ENCODE measurements around the gene LRRC8D.

Gene LRRC8D

GRCh38 chr1:89872567-89872966 lies 51.7 kb downstream of the LRRC8D start:
- DNase-seq: no peak

GRCh38 chr1:89873288-89873687 lies 52.5 kb downstream of the LRRC8D start:
- no peak for DNase-seq

- no peak for DNase-seq
Measured at GRCh38 chr1:89873770-89874169, 52.9 kb downstream of the LRRC8D start.

- no peak for DNase-seq
Measured at GRCh38 chr1:89876463-89876862, 55.6 kb downstream of the LRRC8D start.

- DNase-seq: no peak
Measured at GRCh38 chr1:89877756-89878155, 56.9 kb downstream of the LRRC8D start.

GRCh38 chr1:89878256-89878655 lies 57.4 kb downstream of the LRRC8D start:
- DNase-seq: no peak

GRCh38 chr1:89880679-89881078 lies 59.8 kb downstream of the LRRC8D start:
- no peak for DNase-seq

DNA sequence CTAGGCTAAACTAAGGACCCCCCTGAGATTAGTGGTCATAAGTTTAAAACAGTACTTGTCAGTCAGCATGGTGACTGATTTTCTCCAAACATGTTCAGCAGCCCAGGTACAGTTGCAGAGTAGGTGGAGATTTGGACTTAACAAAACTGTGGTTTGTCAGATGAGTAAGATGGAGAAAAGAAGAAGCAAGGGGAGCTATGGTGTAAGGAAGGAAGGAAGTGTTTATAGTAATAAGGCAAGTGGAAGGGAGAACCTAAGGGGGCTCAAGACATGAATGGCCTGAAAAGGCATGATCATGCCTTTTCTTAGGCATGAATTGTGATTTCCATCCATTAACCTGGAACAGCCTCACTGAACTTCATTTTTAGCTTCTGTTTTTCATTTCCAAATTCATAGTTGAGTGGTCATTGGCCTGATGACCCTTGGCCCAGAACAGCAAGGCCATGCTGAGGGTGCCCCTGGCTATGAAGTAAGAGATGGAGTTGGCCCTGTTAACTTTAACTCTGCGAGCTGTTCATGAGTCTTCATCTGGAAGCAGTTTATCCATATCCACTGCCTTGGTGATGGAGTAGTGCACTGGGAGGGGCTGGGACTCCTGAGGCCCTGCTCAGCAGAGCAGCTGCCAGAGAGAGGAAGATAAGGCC lies 60.7 kb downstream of the LRRC8D start:
- DNase-seq: no peak

DNA sequence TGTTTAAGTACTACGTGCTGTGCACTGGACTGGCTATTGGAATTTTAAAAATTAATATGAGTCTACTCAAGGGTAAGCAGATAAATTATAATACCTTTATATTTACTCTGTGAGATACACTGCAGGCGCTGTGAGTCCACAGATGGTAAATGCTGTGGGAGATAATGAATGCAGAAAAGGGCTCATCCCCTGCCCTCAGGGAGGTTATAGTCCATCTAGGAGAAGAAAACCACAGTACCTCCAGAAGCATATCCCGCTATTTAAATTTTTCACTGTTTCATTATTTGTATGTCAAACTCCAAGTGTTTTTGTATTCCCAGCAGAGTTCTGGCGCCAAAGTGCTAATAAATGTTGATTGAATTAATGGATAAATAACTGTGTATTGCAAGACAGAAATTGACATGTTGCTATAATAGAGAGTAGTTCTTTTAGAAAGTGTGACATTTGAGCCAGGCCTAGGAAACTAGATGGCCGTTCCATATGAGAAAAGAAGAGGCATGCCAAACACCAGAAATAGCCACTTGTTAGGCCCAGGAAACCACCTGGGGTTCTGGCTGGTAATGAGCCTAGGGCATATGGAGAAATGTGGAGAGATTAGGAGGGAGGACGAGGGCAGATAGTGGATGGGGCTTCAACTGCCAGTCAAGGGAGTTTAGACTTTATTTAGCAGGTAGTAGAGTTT lies 61.7 kb downstream of the LRRC8D start:
- no peak for DNase-seq

DNA sequence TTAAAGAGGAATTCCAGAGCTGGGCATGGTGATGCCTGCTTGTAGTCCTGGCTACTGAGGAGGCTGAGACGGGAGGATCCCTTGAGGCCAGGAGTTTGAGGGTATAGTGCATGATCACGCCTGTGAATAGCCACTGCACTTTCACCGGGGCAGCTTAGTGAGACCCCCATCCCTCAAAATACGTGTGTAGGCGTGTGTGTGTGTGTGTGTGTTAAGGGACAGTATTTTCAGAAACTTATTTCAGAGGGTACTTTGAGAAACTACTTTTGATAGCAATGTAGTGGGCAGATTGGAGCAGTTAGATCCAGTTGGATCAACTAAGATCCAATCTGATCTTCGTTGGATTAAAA lies 62.2 kb downstream of the LRRC8D start:
- no peak for DNase-seq

- DNase-seq: no peak
Measured at GRCh38 chr1:89884718-89885596, 64.1 kb downstream of the LRRC8D start.

- DNase-seq: no peak
Measured at GRCh38 chr1:89887270-89887669, 66.4 kb downstream of the LRRC8D start.

DNA sequence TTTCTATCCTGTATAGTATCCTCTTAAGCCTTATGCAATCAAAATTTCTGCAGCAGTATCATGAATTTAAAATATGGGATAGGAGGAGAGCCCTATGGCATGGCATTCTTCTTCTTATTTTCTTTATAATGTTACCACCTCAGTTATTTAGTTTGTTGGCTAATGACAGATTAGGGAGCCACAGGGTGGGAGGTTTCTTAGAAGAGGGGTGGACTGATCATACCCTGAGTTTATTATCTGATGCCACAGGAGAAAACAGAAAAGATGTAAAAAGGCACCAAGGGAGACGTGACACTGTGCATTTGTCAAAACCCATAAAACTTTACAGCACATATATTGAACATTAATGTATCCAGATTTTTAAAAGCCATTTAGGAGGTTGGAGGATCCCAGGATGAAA lies 66.9 kb downstream of the LRRC8D start:
- no peak for DNase-seq

GRCh38 chr1:89888480-89889322 lies 67.9 kb downstream of the LRRC8D start:
- no peak for DNase-seq

DNA sequence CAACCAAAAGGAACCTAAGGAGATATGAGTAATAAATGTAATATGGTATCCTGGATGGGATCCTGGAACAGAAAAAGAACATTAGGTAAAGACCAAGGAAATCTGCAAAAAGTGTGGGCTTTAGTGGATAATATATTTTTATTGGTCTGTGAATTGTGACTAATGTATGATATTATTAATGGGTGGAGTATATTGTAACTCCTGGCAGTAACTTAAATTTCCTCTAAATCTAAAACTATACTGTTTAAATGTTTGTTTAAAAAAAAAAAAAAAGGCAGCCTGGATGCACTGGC lies 68.4 kb downstream of the LRRC8D start:
- no peak for DNase-seq

- no peak for DNase-seq
Measured at GRCh38 chr1:89890085-89890752, 69.4 kb downstream of the LRRC8D start.

- no peak for DNase-seq
Measured at GRCh38 chr1:89892816-89893215, 72.0 kb downstream of the LRRC8D start.

- no peak for DNase-seq
Measured at GRCh38 chr1:89894210-89895201, 73.7 kb downstream of the LRRC8D start.

GRCh38 chr1:89896105-89896942 lies 75.5 kb downstream of the LRRC8D start:
- DNase-seq: no peak

All from T-helper 9 cell (primary cell).